HG03558 (cell line): ENCODE measurements around the gene HMCN1.
A peak's percentile ranks its signal among the peaks of the same experiment; 100 is the strongest.
"Not testable (repeated sequence)": the region's sequence is repeated elsewhere in the genome, so short reads cannot be mapped to it uniquely, and the experiment has no call there.

Experiments
- ATAC-seq: cut with Tn5 transposase; IDR thresholded peaks from one replicate; pipeline ENCODE4 v1.9.1; 2021; ENCODE audit warnings: moderate number of reproducible peaks; ENCODE audit not compliant: unreplicated experiment; ENCODE audit errors: extremely low read depth

The HMCN1 gene

GRCh38 chr1:185735701-185736064 lies 1.5 kb downstream of the HMCN1 start:
- ATAC-seq: no peak

- ATAC-seq: peak; percentile 50
These were observed 5.8 kb downstream of the HMCN1 start for GRCh38 chr1:185739967-185740366.

- no peak for ATAC-seq
These were observed 7.4 kb downstream of the HMCN1 start for GRCh38 chr1:185741551-185741950.

GRCh38 chr1:185742403-185742802 lies 8.2 kb downstream of the HMCN1 start:
- no peak for ATAC-seq

- ATAC-seq: no peak
These were observed 11.0 kb downstream of the HMCN1 start for GRCh38 chr1:185745165-185745564.

GRCh38 chr1:185759061-185759460 lies 24.9 kb downstream of the HMCN1 start:
- no peak for ATAC-seq

- ATAC-seq: no peak
These were observed 27.6 kb downstream of the HMCN1 start for GRCh38 chr1:185761841-185762240.

- ATAC-seq: no peak
These were observed 33.4 kb downstream of the HMCN1 start for GRCh38 chr1:185767508-185768120.

- no peak for ATAC-seq
These were observed 34.2 kb downstream of the HMCN1 start for GRCh38 chr1:185768371-185768770.

- ATAC-seq: no peak
These were observed 34.9 kb downstream of the HMCN1 start for GRCh38 chr1:185769136-185769535.

GRCh38 chr1:185774394-185774793 lies 40.2 kb downstream of the HMCN1 start:
- no peak for ATAC-seq

GRCh38 chr1:185775501-185775900 lies 41.3 kb downstream of the HMCN1 start:
- ATAC-seq: no peak

GRCh38 chr1:185776522-185776921 lies 42.3 kb downstream of the HMCN1 start:
- no peak for ATAC-seq

GRCh38 chr1:185783860-185784259 lies 49.7 kb downstream of the HMCN1 start:
- ATAC-seq: not testable (repeated sequence)

- ATAC-seq: no peak
These were observed 51.4 kb downstream of the HMCN1 start for GRCh38 chr1:185785586-185785985.

- no peak for ATAC-seq
These were observed 52.3 kb downstream of the HMCN1 start for GRCh38 chr1:185786524-185786923.

GRCh38 chr1:185787238-185787637 lies 53.0 kb downstream of the HMCN1 start:
- no peak for ATAC-seq

GRCh38 chr1:185788386-185788785 lies 54.2 kb downstream of the HMCN1 start:
- no peak for ATAC-seq

GRCh38 chr1:185789501-185790193 lies 55.5 kb downstream of the HMCN1 start:
- no peak for ATAC-seq

- no peak for ATAC-seq
These were observed 56.1 kb downstream of the HMCN1 start for GRCh38 chr1:185790194-185790735.

GRCh38 chr1:185792040-185792439 lies 57.8 kb downstream of the HMCN1 start:
- no peak for ATAC-seq

GRCh38 chr1:185794495-185794894 lies 60.3 kb downstream of the HMCN1 start:
- not testable (repeated sequence) for ATAC-seq
